Uterus (tissue), 4 donors: ENCODE results near the gene GOLIM4. TPM values are rescaled to one million over a fixed set of nuclear protein-coding genes. Genes with fewer than 3 reads are reported as not detected.

Experiments
- DNase-seq, 2 donors: peaks; one replicate each; pipeline ENCODE4 v3.0.0-alpha.2; 2019 to 2020
- H3K27ac ChIP-seq, 2 donors: fragments of 200-600 bp; sonication (generic); 1 replicate in 1 of 2; 2 replicates in 1 of 2; pipeline ENCODE4 v1.5.1; 2016 to 2018
- H3K27me3 ChIP-seq, 2 donors: fragments of 200-600 bp; sonication (generic); one replicate each; pipeline ENCODE4 v1.5.1; 2018 to 2019; ENCODE audit warnings: control low read depth in 1 of 2
- H3K36me3 ChIP-seq, 2 donors: fragments of 200-600 bp; sonication (generic); one replicate each; pipeline ENCODE4 v1.5.1; 2019; ENCODE audit warnings: control low read depth in 1 of 2
- H3K4me1 ChIP-seq, 2 donors: fragments of 200-600 bp; sonication (generic); one replicate each; pipeline ENCODE4 v1.5.1; 2018 to 2019; ENCODE audit warnings: control low read depth in 1 of 2
- H3K4me3 ChIP-seq, 2 donors: fragments of 200-600 bp; sonication (generic); 1 replicate in 1 of 2; 2 replicates in 1 of 2; pipeline ENCODE4 v1.5.1; 2018 to 2019; ENCODE audit warnings: mild to moderate bottlenecking in 1 of 2
- H3K9me3 ChIP-seq, 2 donors: fragments of 200-600 bp; sonication (generic); one replicate each; pipeline ENCODE4 v1.5.1; 2019; ENCODE audit warnings: control low read depth in 1 of 2
- POLR2A ChIP-seq, 2 donors: fragments of 450-650 bp; IDR thresholded peaks; one replicate each; pipeline ENCODE4 v1.6.1; 2016; ENCODE audit warnings: antibody characterized with exemption in 2 of 2, mild to moderate bottlenecking in 1 of 2, moderate library complexity in 1 of 2
- intact Hi-C: fragments of 100-400 bp; cut with DNase I; formaldehyde crosslinking; loops from one replicate; pipeline ENCODE4 v1.15.1; 2023; ENCODE audit warnings: low total_unique reads
- total RNA-seq, 4 donors: library from RNA; depleted of rRNA in 3 of 4; stranded (reverse); fragments of >200 nt in 3 of 4; gene quantifications; one replicate each; pipeline versions ENCODE4 v1.1.0 to v1.2.4, GENCODE V29; 2014 to 2023
- TF ChIP-seq, protein P1 (sequence below), 4 experiments: fragments of 200-600 bp in 2 of 4; fragments of 450-650 bp in 2 of 4; sonication (generic) in 2 of 4; IDR thresholded peaks; one replicate each; pipeline ENCODE4 v1.5.1; 2016 to 2019; ENCODE audit warnings: antibody characterized with exemption in 4 of 4, mild to moderate bottlenecking in 2 of 4, moderate library complexity in 1 of 4
- donor health status: DM: yes; HTN: yes; CAD: no.

Gene GOLIM4
- total RNA-seq, 4 donors from 2014 or later: 21.0 to 85.1 (median 29.7) TPM

DNA sequence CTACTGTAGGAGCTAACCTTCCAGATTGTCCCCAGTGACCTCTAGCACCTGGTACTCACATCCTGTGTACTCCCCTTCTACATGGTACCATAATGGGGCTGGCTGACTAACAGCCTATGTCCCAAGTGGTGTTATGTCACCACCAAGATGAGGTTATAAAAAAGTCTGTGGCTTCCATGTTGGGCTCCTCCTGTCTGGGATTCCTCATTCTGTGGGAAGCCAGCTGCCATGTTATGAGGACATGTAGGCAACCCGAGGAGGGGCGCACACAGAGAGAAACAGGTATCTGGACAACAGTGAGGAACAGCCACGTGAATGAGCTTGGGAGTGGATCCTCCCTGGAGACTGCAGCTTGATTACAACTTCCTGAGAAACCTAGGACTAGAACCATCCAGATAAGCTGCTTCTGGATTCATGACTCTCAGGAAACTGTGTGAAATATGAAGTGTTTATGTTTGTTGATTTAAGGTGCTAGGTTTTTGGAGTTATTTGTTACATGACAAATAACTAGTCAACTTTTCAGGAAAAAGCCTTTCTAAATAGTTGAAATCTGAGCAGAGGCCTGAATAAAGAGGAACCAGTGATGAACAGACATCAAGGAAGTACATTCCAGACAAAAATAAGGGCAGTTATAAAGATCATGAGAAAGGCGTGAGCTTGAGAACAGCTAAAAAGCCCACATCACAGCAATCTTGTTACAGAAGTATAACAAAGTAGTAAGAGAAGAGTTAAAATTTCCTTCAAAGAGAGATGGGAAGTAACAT, 21.7 kb downstream of the GOLIM4 start:
- DNase-seq: no peak
- Histone ChIP-seq H3K4me1 (peaks cover 0 to 5% of the 10 kb centered on the region in 2 donors), H3K27me3 (no peaks in the 10 kb centered on the region), H3K4me3 (no peak overlapping the region), H3K27ac (no peak overlapping the region), H3K9me3 (no peaks in the 10 kb centered on the region), H3K36me3 (no peaks in the 10 kb centered on the region)
- intact Hi-C loops: no loop called here
- no peak for TF ChIP-seq POLR2A (IDR thresholded peaks at IDR 0.05)
- TF ChIP-seq, protein P1, sequence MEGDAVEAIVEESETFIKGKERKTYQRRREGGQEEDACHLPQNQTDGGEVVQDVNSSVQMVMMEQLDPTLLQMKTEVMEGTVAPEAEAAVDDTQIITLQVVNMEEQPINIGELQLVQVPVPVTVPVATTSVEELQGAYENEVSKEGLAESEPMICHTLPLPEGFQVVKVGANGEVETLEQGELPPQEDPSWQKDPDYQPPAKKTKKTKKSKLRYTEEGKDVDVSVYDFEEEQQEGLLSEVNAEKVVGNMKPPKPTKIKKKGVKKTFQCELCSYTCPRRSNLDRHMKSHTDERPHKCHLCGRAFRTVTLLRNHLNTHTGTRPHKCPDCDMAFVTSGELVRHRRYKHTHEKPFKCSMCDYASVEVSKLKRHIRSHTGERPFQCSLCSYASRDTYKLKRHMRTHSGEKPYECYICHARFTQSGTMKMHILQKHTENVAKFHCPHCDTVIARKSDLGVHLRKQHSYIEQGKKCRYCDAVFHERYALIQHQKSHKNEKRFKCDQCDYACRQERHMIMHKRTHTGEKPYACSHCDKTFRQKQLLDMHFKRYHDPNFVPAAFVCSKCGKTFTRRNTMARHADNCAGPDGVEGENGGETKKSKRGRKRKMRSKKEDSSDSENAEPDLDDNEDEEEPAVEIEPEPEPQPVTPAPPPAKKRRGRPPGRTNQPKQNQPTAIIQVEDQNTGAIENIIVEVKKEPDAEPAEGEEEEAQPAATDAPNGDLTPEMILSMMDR (IDR thresholded peaks at IDR 0.05): no peak

DNA sequence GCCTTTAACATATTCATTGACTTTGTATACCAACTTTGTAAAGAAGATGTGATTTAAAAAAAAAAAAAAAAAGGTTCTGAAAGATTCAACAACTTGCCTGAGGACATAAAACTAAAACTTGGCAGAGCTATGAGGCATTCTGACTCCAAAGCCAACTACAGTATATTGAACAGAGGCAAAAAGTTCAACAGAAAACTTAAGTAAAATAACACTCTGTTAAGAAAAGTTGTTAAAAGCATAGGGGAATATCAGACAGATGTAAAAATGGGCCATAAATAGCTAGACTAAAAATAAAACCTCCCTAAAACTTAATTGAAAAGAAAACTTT, 23.4 kb downstream of the GOLIM4 start:
- Histone ChIP-seq H3K9me3 (no peaks in the 10 kb centered on the region), H3K27ac (no peak overlapping the region), H3K4me3 (no peak overlapping the region), H3K4me1 (peaks cover 0 to 5% of the 10 kb centered on the region in 2 donors), H3K36me3 (no peaks in the 10 kb centered on the region), H3K27me3 (no peaks in the 10 kb centered on the region)
- DNase-seq: no peak
- TF ChIP-seq POLR2A (IDR thresholded peaks at IDR 0.05): no peak
- TF ChIP-seq, protein P1 (IDR thresholded peaks at IDR 0.05): no peak
- intact Hi-C loops: no loop called here

DNA sequence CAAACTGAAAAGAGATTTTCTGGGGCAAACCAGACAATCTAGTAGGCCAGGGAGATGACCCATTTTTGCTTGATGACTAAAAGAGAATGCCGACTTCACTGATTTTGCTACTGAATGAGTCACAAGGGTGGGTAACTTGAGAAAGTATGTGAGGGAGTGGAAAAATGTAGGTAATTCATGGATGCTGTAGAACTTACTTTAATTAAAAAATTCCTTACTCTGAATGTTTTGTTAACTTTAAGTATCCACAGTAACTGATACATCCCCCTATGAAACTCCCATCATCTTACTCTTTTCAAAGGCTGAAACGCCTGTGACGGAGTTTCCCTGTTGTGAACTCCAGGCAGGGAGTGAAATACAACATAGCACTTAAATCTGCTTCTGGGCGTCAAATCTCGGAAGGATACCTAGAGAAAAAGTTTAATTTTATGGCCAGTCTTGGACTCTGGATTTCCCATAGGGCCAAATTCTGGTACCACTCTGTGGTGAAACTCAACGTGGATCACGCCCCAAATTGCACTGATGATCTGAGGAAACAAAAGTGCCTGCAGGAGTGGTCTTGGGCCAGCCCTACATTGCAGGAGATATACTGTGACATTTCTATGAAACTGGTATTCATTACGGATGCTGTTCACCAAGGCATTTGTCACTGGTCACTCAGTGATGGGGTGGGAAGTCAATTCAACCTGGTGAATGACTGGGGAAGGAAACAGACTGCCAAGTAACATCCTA, 24.0 kb downstream of the GOLIM4 start:
- H3K36me3 ChIP-seq: no peaks in the 10 kb centered on the region
- TF ChIP-seq, protein P1 (IDR thresholded peaks at IDR 0.05): no peak
- TF ChIP-seq POLR2A (IDR thresholded peaks at IDR 0.05): no peak
- intact Hi-C loops: no loop called here
- DNase-seq: no peak
- H3K4me1 ChIP-seq: peaks cover 0 to 5% of the 10 kb centered on the region in 2 donors
- peak overlapping the region in 1 of 2 donors; percentile 30 for H3K27ac ChIP-seq
- no peaks in the 10 kb centered on the region for H3K27me3 ChIP-seq
- no peaks in the 10 kb centered on the region for H3K9me3 ChIP-seq
- H3K4me3 ChIP-seq: no peak overlapping the region

GRCh38 chr3:168070919-168071318, 24.8 kb downstream of the GOLIM4 start:
- Histone ChIP-seq H3K27ac (peak overlapping the region in 1 of 2 donors; percentile 30), H3K4me1 (peaks cover 3 to 5% of the 10 kb centered on the region in 2 donors), H3K27me3 (no peaks in the 10 kb centered on the region), H3K9me3 (no peaks in the 10 kb centered on the region), H3K4me3 (no peak overlapping the region), H3K36me3 (no peaks in the 10 kb centered on the region)
- intact Hi-C loops: no loop called here
- TF ChIP-seq, protein P1 (IDR thresholded peaks at IDR 0.05): no peak
- TF ChIP-seq POLR2A (IDR thresholded peaks at IDR 0.05): no peak
- DNase-seq: no peak

- Histone ChIP-seq H3K9me3 (no peaks in the 10 kb centered on the region), H3K27me3 (no peaks in the 10 kb centered on the region), H3K27ac (no peak overlapping the region), H3K4me3 (no peak overlapping the region), H3K4me1 (peaks cover 3 to 5% of the 10 kb centered on the region in 2 donors), H3K36me3 (no peaks in the 10 kb centered on the region)
- TF ChIP-seq POLR2A (IDR thresholded peaks at IDR 0.05): no peak
- TF ChIP-seq, protein P1 (IDR thresholded peaks at IDR 0.05): no peak
- intact Hi-C loops: no loop called here
- DNase-seq: no peak
These were observed 27.4 kb downstream of the GOLIM4 start for GRCh38 chr3:168068346-168068745.
